HG03354 (cell line): ENCODE measurements around the gene TASOR.
"Not testable (repeated sequence)": the region's sequence is repeated elsewhere in the genome, so short reads cannot be mapped to it uniquely, and the experiment has no call there.

Experiments
- ATAC-seq: cut with Tn5 transposase; IDR thresholded peaks from one replicate; pipeline ENCODE4 v1.9.1; 2021; ENCODE audit warnings: mild to moderate bottlenecking; ENCODE audit not compliant: unreplicated experiment, poor library complexity, severe bottlenecking

The TASOR gene

GRCh38 chr3:56683122-56683817 is at the start of gene TASOR:
Gene TASOR (minus strand): TSS chr3:56683265. CDS start chr3:56683006, 259 bp downstream.
- peak; percentile 80 for ATAC-seq

DNA sequence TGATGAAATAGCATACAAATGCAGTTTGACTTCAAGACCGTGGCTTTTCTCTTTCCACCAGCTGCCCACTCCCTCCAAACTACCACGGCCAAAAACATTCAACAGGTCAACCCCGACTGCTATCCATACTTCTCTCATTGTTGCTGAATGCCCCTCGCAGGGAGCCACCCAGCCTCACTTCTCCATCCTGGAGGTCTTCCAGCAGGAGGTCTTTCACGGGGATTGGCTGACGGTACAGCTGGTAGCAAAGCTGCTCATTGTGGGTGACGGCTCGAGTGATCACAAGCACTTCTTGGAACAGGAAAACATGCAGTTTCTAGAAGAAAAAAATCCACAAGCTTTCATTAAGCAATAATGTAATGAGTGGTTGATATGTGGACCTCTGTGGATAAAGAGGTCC is 49.0 kb upstream of the TASOR start:
- ATAC-seq = no peak

- peak; percentile 99 for ATAC-seq
Observed at GRCh38 chr3:56725175-56725574, 42.1 kb upstream of the TASOR start.

DNA sequence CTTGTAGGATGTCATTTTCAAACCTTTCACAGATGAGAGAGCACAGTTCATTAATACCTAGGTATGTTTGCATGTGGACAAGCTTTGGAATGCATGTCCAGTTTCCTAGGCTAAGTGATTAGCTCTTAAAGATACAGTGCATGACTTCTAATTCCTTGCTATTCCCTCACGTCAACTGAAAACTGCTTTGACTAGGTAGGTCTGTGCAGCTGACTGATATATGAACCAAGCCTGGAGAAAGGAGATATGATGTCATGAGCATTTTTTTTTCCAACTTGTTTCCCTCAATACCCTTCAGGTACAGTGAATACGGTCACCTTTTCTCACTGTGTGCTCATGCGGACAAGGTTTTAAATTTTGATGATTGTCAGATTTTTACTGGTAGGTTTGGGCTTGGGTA is 41.6 kb upstream of the TASOR start:
- ATAC-seq = no peak

GRCh38 chr3:56720849-56721248 is 37.8 kb upstream of the TASOR start:
- no peak for ATAC-seq

DNA sequence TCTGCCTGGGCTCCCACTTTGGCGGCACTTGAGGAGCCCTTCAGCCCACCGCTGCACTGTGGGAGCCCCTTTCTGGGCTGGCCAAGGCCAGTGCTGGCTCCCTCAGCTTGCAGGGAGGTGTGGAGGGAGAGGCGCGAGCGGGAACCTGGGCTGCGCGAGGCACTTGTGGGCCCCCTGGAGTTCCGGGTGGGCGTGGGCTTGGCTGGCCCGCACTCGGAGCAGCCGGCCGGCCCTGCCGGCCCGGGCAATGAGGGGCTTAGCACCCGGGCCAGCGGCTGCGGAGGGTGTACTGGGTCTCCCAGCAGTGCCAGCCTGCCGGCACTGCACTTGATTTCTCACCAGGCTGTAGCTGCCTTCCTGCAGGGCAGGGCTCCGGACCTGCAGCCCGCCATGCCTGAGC is 35.7 kb upstream of the TASOR start:
- ATAC-seq = not testable (repeated sequence)

DNA sequence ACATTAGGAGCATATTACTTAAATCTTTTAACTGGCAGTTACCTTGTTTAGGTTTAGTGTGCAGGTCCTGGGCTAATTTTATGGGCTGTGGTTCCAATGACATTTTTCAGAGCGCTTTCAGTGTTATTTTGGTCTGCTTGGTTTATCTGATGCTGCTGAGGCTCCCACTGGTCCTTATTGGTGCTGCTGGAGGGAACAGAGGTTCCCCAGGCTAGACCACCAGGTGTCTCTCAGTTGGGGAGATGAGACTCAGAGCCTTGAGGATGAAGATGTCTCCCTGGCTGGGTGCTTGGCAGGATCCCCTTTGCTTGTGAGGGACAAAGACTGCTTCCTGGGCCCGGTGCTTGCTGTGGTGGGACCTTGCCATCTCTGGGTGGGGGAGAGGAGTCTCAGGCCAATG is 28.3 kb upstream of the TASOR start:
- no peak for ATAC-seq

- not testable (repeated sequence) for ATAC-seq
Observed at GRCh38 chr3:56707412-56707811, 24.3 kb upstream of the TASOR start.

DNA sequence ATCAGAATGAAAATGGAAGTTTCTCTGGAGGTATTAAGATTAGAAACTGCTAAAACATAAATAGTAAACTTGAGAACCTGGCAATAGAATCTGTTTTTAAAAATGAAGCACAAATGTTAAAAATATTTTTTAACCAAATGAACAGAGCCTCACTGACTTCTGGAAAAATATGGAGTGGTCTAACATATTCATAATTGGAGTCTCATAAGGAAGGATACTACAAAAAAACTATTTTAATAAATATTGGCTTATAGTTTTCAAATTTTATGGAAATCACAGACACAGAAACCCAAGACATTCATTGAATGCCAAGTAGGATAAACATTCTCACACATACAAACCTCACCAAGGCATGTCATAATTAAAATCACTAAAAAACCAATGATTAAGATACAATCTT is 23.6 kb upstream of the TASOR start:
- no peak for ATAC-seq

GRCh38 chr3:56704706-56705105 is 21.6 kb upstream of the TASOR start:
- no peak for ATAC-seq

GRCh38 chr3:56702490-56703315 is 19.6 kb upstream of the TASOR start:
- ATAC-seq = no peak

- no peak for ATAC-seq
Observed at GRCh38 chr3:56700151-56700550, 17.1 kb upstream of the TASOR start.

GRCh38 chr3:56694867-56695683 is 12.0 kb upstream of the TASOR start:
- ATAC-seq = no peak

DNA sequence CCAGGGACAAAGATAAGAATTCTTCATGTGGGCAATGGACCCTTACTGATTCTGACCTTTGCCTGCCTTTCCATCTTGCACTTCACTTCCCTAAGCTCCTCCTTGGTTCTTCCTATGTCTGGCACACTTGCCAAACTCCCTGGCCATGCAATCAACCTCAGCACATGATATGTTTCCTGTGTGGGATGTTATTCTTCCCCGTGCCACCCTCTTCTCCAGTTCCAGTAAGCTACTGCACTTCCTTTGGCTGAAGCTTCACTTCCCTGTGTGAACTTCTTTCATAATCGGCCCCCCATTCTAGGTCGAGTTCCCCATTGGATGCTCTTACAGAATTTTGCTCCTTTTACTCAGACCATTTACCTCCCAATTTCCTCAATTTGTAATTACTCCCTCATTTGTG is 10.7 kb upstream of the TASOR start:
- no peak for ATAC-seq

- ATAC-seq = peak; percentile 81
Observed at GRCh38 chr3:56692520-56693433, 9.7 kb upstream of the TASOR start.

DNA sequence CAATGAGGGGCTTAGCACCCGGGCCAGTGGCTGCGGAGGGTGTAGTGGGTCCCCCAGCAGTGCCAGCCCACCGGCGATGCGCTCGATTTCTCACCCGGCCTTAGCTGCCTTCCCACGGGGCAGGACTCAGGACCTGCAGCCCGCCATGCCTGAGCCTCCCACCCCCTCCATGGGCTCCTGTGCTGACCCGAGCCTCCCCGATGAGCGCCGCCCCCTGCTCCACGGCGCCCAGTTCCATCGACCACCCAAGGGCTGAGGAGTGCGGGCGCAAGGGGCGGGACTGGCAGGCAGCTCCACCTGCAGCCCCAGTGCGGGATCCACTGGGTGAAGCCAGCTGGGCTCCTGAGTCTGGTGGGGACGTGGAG is 8.9 kb upstream of the TASOR start:
- ATAC-seq = not testable (repeated sequence)

DNA sequence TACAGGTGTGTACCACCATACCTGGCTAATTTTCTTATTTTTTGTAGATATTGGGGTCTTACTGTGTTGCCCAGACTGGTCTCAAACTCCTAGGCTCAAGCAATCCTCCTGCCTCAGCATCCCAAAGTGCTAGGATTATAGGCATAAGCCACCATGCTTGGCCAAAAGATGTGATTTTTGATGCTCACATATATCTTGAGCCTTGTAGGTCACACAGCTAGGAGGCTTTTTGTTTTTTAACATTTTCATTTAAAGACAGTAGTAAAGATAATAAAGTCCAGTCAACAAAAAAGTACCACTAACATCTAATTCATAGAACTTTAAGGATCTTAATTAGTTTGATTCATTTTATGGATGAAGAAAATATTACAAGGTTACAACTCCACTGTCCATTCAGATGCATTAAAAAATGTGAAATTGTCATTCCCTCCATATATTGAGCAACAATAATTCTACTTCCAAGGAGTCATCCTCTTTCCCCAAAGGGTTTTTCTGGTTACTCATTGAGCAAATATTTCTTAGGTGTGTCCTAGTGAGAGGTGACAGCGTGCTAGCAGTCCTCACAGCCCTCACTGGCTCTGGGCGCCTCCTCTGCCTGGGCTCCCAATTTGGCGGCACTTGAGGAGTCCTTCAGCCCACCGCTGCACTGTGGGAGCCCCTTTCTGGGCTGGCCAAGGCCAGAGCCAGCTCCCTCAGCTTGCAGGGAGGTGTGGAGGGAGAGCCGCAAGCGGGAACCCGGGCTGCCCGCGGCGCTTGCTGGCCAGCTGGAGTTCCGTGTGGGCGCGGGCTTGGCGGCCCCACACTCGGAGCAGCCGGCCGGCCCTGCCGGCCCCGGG is 8.3 kb upstream of the TASOR start:
- ATAC-seq = no peak

DNA sequence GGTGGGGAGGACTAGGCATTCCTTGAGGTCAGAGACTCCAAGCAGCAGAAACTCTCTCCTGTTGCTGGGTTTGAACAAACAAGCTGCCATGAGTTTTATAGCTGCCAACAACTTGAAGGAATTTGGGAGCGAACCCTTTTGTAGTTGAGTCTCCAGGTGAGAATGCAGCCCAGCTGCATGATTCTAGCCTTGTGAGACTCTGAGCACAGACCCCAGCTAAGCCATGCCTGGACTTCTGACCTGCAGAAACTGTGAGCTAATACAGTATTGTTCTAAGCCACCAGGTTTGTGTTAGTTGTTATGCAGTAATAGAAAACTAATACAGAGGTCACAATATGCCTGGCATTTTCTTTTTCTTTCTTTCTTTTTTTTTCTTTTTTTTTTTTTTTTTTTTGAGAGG is 6.2 kb upstream of the TASOR start:
- ATAC-seq = no peak

- peak; percentile 59 for ATAC-seq
Observed at GRCh38 chr3:56688191-56688590, 5.1 kb upstream of the TASOR start.
